GM12875 (cell line): ENCODE data around the gene SLC2A9.

Experiments
- H3K4me3 ChIP-seq: one replicate; pipeline ENCODE4 v1.5.1; 2011; ENCODE audit warnings: low read depth, low read length, control low read depth
- TF ChIP-seq, protein P1 (sequence below): IDR thresholded peaks from 2 replicates; pipeline ENCODE4 v1.5.1; 2011; ENCODE audit warnings: low read depth, mild to moderate bottlenecking, control low read depth, inconsistent platforms, low read length, moderate library complexity, borderline replicate concordance; ENCODE audit not compliant: insufficient read depth

SLC2A9 gene

GRCh38 chr4:9976781-9977180 lies 44.5 kb downstream of the SLC2A9 start:
- no peak overlapping the region for H3K4me3 ChIP-seq
- TF ChIP-seq, protein P1, sequence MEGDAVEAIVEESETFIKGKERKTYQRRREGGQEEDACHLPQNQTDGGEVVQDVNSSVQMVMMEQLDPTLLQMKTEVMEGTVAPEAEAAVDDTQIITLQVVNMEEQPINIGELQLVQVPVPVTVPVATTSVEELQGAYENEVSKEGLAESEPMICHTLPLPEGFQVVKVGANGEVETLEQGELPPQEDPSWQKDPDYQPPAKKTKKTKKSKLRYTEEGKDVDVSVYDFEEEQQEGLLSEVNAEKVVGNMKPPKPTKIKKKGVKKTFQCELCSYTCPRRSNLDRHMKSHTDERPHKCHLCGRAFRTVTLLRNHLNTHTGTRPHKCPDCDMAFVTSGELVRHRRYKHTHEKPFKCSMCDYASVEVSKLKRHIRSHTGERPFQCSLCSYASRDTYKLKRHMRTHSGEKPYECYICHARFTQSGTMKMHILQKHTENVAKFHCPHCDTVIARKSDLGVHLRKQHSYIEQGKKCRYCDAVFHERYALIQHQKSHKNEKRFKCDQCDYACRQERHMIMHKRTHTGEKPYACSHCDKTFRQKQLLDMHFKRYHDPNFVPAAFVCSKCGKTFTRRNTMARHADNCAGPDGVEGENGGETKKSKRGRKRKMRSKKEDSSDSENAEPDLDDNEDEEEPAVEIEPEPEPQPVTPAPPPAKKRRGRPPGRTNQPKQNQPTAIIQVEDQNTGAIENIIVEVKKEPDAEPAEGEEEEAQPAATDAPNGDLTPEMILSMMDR: no peak

- TF ChIP-seq, protein P1: no peak
These were observed 45.0 kb downstream of the SLC2A9 start for GRCh38 chr4:9976293-9976692.

DNA sequence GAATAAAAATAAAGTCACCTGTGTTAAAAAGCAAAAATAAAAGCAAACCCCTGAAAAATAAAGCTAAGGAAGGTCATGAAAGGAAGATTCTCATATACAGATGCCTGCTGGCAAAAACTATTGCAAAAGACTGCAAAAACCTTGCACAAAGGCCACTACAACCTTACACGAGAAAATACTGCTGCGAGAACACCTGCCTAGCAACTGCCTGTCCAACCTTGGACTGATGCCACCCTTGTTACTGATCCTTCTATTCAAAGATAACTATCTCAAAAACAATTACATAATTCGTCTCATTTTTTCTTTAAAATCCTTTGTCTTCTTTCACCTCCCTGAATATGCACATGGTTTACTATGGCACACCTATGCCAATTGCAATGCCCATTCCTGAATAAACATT lies 49.6 kb downstream of the SLC2A9 start:
- TF ChIP-seq, protein P1: no peak
- no peak overlapping the region for H3K4me3 ChIP-seq

More at GRCh38 chr4:9976293-9976692, 45.0 kb downstream of the SLC2A9 start:
- no peak overlapping the region for H3K4me3 ChIP-seq

DNA sequence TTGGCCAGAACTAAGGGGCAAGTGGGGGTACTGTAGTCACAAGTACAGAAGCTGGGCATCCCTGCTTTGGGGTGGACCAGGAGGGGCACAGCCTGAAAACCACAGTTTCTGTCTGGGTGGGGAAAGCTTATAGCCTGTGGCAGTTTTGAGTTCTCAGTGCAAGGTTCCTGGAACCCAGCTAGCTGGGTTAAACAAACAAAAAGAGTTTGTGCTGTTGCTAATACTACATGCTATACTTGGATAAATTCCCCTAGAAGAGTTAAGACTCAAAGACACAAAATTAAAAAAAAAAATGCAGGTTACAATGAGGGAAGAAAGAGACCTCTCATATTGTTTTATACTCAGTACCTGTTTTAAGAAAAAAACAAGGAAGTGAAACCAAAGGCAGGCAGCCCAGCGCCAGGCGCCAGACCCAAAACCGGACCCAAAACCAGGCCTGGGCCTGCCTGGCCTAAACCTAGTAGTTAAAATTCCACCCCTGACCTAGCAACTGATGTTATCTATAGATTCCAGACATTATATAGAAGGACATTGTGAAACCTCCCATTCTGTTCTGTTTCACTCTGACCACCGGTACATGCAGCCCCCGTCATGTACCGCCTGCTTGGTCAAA lies 50.8 kb downstream of the SLC2A9 start:
- no peak overlapping the region for H3K4me3 ChIP-seq
- TF ChIP-seq, protein P1: no peak

- TF ChIP-seq, protein P1: no peak
- no peak overlapping the region for H3K4me3 ChIP-seq
These were observed 51.5 kb downstream of the SLC2A9 start for GRCh38 chr4:9969526-9970398.

DNA sequence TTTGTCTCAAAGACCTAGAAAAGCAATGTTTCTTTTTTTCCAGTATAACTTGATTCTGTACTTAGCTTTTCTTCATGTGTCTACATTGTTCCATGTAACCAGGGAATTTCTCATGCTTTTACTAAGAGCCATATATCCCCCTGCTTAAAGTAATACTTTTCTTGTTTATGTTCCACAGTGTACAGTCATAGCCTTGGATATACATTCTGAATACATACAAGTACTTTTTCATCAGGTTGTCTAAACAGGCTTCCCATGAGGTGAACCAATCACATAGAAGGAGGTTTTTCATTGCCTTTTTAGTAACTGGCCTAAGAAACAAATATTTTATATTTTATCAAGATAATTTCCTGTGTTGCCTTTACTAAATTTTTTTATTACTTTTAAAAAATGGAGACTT lies 52.8 kb downstream of the SLC2A9 start:
- H3K4me3 ChIP-seq: no peak overlapping the region
- TF ChIP-seq, protein P1: no peak

- no peak overlapping the region for H3K4me3 ChIP-seq
- TF ChIP-seq, protein P1: no peak
These were observed 56.4 kb downstream of the SLC2A9 start for GRCh38 chr4:9964879-9965278.
